Stimulated activated CD4-positive, alpha-beta T cell treated with anti-CD3 and anti-CD28 coated beads, Interleukin-1b, Interleukin-23, amount 100 ng/mL, for 48 hours (primary cell): ENCODE data around the gene SCP2.
"Not testable (repeated sequence)": the region's sequence is repeated elsewhere in the genome, so short reads cannot be mapped to it uniquely, and the experiment has no call there.

Experiments
- DNase-seq: peaks from one replicate; pipeline ENCODE4 v3.0.0-alpha.2; 2020

The SCP2 gene

GRCh38 chr1:52976183-52977035, 49.3 kb downstream of the SCP2 start:
- no peak for DNase-seq

GRCh38 chr1:52978045-52978444, 51.0 kb downstream of the SCP2 start:
- no peak for DNase-seq

- not testable (repeated sequence) for DNase-seq
These were observed 65.7 kb downstream of the SCP2 start for GRCh38 chr1:52992733-52993132.

- DNase-seq: no peak
These were observed 67.6 kb downstream of the SCP2 start for GRCh38 chr1:52994656-52995055.

- no peak for DNase-seq
These were observed 69.6 kb downstream of the SCP2 start for GRCh38 chr1:52996653-52997052.

GRCh38 chr1:53001128-53001527, 74.1 kb downstream of the SCP2 start:
- no peak for DNase-seq

- DNase-seq: not testable (repeated sequence)
These were observed 79.5 kb downstream of the SCP2 start for GRCh38 chr1:53006612-53007011.

GRCh38 chr1:53010247-53010646, 83.2 kb downstream of the SCP2 start:
- not testable (repeated sequence) for DNase-seq

GRCh38 chr1:53011175-53011574, 84.1 kb downstream of the SCP2 start:
- no peak for DNase-seq

GRCh38 chr1:53014791-53015507, 87.9 kb downstream of the SCP2 start:
- peak; percentile 77 for DNase-seq

GRCh38 chr1:53015508-53015860, 88.4 kb downstream of the SCP2 start:
- no peak for DNase-seq

GRCh38 chr1:53016705-53017104, 89.6 kb downstream of the SCP2 start:
- DNase-seq: no peak

- no peak for DNase-seq
These were observed 93.5 kb downstream of the SCP2 start for GRCh38 chr1:53020588-53020987.

GRCh38 chr1:53022179-53022578, 95.1 kb downstream of the SCP2 start:
- DNase-seq: no peak

- DNase-seq: no peak
These were observed 96.5 kb downstream of the SCP2 start for GRCh38 chr1:53023546-53023945.

- DNase-seq: no peak
These were observed 97.0 kb downstream of the SCP2 start for GRCh38 chr1:53024117-53024516.

- DNase-seq: no peak
These were observed 98.1 kb downstream of the SCP2 start for GRCh38 chr1:53025034-53025768.

GRCh38 chr1:53025769-53026112, 98.7 kb downstream of the SCP2 start:
- no peak for DNase-seq

- DNase-seq: no peak
These were observed 99.2 kb downstream of the SCP2 start for GRCh38 chr1:53026254-53026653.

- no peak for DNase-seq
These were observed 104.7 kb downstream of the SCP2 start for GRCh38 chr1:53031732-53032131.

- no peak for DNase-seq
These were observed 110.1 kb downstream of the SCP2 start for GRCh38 chr1:53037159-53037558.

GRCh38 chr1:53038566-53038965, 111.5 kb downstream of the SCP2 start:
- no peak for DNase-seq

GRCh38 chr1:53043271-53043670, 116.2 kb downstream of the SCP2 start:
- DNase-seq: no peak

GRCh38 chr1:53044926-53045325, 117.8 kb downstream of the SCP2 start:
- no peak for DNase-seq
